ENCODE measurements around the gene SATL1. TPM values are rescaled to one million over a fixed set of nuclear protein-coding genes. Genes with fewer than 3 reads are reported as not detected.

Gene SATL1
- total RNA-seq, 2 donors from 2014 or later, result 0.80 TPM; not detected in 1

DNA sequence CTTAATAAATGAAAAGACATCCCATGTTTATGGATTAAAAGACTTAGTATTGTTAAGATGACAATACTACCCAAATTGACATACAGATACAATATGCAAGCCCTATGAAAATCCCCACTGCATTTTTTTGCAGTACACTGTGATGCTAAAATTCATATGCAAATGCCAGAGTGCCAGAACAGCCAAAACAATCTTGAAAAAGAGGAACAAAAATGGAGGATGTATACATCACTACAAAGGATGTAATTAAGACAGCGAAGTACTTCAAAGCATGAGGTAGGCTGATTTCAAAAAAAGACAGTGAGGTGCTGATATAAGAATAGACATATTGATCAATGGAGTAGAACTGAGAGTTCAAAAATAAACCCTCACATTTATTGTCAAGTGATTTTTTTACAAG, 47.3 kb downstream of the SATL1 start:
- no peaks in the 10 kb centered on the region for H3K4me1 ChIP-seq (replicated peaks)
- no peak overlapping the region for H3K4me3 ChIP-seq
- intact Hi-C loops (cut with DNase I), result no loop called here
- H3K36me3 ChIP-seq, result no peaks in the 10 kb centered on the region
- H3K9me3 ChIP-seq, result no peaks in the 10 kb centered on the region
- no peak overlapping the region for H3K27ac ChIP-seq
- no peak for DNase-seq (ENCODE audit: low spot score)
- 95% methylated on average over 1 of the region's 1 CpG for WGBS
- TF ChIP-seq, protein P1, sequence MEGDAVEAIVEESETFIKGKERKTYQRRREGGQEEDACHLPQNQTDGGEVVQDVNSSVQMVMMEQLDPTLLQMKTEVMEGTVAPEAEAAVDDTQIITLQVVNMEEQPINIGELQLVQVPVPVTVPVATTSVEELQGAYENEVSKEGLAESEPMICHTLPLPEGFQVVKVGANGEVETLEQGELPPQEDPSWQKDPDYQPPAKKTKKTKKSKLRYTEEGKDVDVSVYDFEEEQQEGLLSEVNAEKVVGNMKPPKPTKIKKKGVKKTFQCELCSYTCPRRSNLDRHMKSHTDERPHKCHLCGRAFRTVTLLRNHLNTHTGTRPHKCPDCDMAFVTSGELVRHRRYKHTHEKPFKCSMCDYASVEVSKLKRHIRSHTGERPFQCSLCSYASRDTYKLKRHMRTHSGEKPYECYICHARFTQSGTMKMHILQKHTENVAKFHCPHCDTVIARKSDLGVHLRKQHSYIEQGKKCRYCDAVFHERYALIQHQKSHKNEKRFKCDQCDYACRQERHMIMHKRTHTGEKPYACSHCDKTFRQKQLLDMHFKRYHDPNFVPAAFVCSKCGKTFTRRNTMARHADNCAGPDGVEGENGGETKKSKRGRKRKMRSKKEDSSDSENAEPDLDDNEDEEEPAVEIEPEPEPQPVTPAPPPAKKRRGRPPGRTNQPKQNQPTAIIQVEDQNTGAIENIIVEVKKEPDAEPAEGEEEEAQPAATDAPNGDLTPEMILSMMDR (IDR thresholded peaks at IDR 0.05), result no peak
- TF ChIP-seq POLR2A (IDR thresholded peaks at IDR 0.05), result no peak
- TF ChIP-seq POLR2AphosphoS5 (IDR thresholded peaks at IDR 0.05), result no peak
- H3K27me3 ChIP-seq (replicated peaks; ENCODE audit: insufficient read depth), result no peaks in the 10 kb centered on the region

DNA sequence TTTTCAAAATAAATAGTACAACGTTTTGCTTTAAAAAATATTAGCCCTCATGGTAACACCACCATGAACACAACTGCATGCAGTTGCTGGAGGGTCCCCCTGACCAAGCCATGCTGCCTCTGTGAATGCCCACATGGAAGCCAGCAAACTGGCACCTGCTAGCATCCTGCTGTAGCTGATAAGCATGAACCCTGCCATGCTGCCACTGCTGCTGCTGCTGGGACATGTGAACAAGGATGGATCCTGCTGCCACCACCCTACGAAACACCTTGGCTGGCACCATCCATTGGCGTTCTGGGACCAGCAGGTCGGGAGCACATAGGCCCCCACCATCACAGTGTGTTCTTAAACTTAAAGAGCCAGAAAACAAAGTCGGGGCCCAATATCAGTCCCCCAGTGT, 83.9 kb downstream of the SATL1 start:
- no peaks in the 10 kb centered on the region for H3K4me1 ChIP-seq (replicated peaks)
- DNase-seq (ENCODE audit: low spot score), result no peak
- TF ChIP-seq POLR2AphosphoS5 (IDR thresholded peaks at IDR 0.05) (no peak), POLR2A (IDR thresholded peaks at IDR 0.05) (no peak)
- TF ChIP-seq, protein P1 (IDR thresholded peaks at IDR 0.05), result no peak
- H3K4me3 ChIP-seq, result no peak overlapping the region
- H3K36me3 ChIP-seq, result no peaks in the 10 kb centered on the region
- no peak overlapping the region for H3K27ac ChIP-seq
- 58% methylated on average over 1 of the region's 5 CpGs for WGBS
- intact Hi-C loops (cut with DNase I), result no loop called here
- H3K9me3 ChIP-seq, result no peaks in the 10 kb centered on the region
- H3K27me3 ChIP-seq (replicated peaks; ENCODE audit: insufficient read depth), result no peaks in the 10 kb centered on the region

DNA sequence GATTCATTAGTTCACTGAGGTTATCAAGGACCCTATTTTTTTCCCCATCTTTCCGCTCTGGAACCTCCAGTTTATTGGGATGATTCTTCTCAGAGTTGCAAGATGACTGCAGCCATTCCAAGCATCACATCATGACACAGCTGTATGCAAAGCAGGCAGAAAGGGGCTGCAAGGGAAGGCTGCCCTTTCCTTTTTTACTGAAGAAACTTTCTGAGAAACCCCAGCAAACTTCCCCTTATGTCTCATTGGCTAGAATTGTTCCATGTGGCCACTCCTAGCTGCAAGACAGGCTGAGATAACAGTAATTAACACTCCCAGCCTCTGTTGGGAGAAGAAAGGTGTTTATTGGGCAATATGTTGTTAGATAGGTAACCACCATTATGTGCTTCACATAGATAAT, 102.6 kb downstream of the SATL1 start:
- 79% methylated on average over 1 of the region's 1 CpG for WGBS
- no peaks in the 10 kb centered on the region for H3K36me3 ChIP-seq
- H3K9me3 ChIP-seq, result no peaks in the 10 kb centered on the region
- H3K4me3 ChIP-seq, result no peak overlapping the region
- no peak for DNase-seq (ENCODE audit: low spot score)
- no peaks in the 10 kb centered on the region for H3K4me1 ChIP-seq (replicated peaks)
- TF ChIP-seq, protein P1 (IDR thresholded peaks at IDR 0.05), result no peak
- H3K27ac ChIP-seq, result no peak overlapping the region
- intact Hi-C loops (cut with DNase I), result no loop called here
- no peaks in the 10 kb centered on the region for H3K27me3 ChIP-seq (replicated peaks; ENCODE audit: insufficient read depth)

DNA sequence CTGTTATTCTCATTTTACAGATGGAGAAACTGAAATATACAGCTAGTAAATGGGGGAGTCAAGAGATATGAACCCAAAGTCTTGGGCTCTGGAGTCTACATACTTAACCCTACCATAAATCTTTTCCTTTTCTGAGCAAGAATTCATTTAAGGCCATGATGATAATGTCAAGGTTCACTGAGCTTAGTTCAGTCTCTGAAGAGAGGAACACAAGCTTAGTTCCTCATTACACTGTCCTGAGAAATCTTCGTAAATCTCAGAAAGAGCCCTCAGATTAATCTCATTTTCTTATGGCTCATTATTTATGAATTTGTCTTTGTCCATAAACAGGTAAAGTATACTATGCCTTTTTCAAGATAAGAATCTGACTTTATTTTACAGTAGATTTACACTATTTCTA, 104.2 kb downstream of the SATL1 start:
- DNase-seq (ENCODE audit: low spot score), result no peak
- no peaks in the 10 kb centered on the region for H3K4me1 ChIP-seq (replicated peaks)
- TF ChIP-seq, protein P1 (IDR thresholded peaks at IDR 0.05), result no peak
- TF ChIP-seq POLR2AphosphoS5 (IDR thresholded peaks at IDR 0.05) (no peak), POLR2A (IDR thresholded peaks at IDR 0.05) (no peak)
- no peak overlapping the region for H3K4me3 ChIP-seq
- WGBS, result 71% methylated on average over 1 of the region's 1 CpG
- intact Hi-C loops (cut with DNase I), result no loop called here
- no peaks in the 10 kb centered on the region for H3K9me3 ChIP-seq
- no peaks in the 10 kb centered on the region for H3K36me3 ChIP-seq
- no peak overlapping the region for H3K27ac ChIP-seq
- H3K27me3 ChIP-seq (replicated peaks; ENCODE audit: insufficient read depth), result no peaks in the 10 kb centered on the region

DNA sequence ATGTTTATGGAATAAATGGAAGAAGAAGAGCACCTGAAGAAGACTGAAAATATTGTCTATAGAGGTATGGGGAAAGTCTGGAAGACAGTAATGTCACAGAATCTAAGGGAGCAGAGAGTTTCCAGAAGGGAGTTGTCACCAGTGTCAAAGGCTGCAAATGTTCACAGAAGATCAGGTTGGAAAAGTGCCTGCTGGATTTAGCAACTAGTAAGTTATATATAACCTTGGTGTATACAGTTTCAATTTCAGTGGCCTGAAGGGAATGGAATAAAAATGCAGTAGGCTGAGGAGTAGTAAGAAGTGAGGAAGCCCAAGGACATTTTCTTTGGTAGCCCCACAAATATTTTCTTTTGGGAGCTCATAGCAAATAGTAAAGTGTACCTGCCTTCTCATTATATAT, 107.2 kb downstream of the SATL1 start:
- Histone ChIP-seq H3K27me3 (replicated peaks; ENCODE audit: insufficient read depth) (no peaks in the 10 kb centered on the region), H3K4me1 (replicated peaks) (no peaks in the 10 kb centered on the region), H3K4me3 (no peak overlapping the region), H3K36me3 (no peaks in the 10 kb centered on the region), H3K27ac (no peak overlapping the region), H3K9me3 (no peaks in the 10 kb centered on the region)
- DNase-seq (ENCODE audit: low spot score), result no peak
- intact Hi-C loops (cut with DNase I), result no loop called here
- TF ChIP-seq POLR2A (IDR thresholded peaks at IDR 0.05), result no peak
- TF ChIP-seq, protein P1 (IDR thresholded peaks at IDR 0.05), result no peak
- TF ChIP-seq POLR2AphosphoS5 (IDR thresholded peaks at IDR 0.05), result no peak

Measured in prostate gland (tissue), 2 donors.